ENCODE data around the gene EEF1AKMT4. TPM values are rescaled to one million over a fixed set of nuclear protein-coding genes. Genes with fewer than 3 reads are reported as not detected.

EEF1AKMT4 gene
- total RNA-seq, 1 donor from 2014 or later = 4.8 TPM

- peak; percentile 60 for DNase-seq
Observed at GRCh38 chr3:184300378-184300720, 50.9 kb downstream of the EEF1AKMT4 start.

- DNase-seq = peak; percentile 59
Observed at GRCh38 chr3:184305577-184305976, 56.1 kb downstream of the EEF1AKMT4 start.

- no peak for DNase-seq
Observed at GRCh38 chr3:184306341-184306972, 57.0 kb downstream of the EEF1AKMT4 start.

GRCh38 chr3:184307915-184308314 is 58.4 kb downstream of the EEF1AKMT4 start:
- no peak for DNase-seq

Other genes with a start within 250 kb of the EEF1AKMT4 start
- 13.7 and 19.1 TPM in 2 replicates for gene ABCC5, start 231.8 kb upstream of the EEF1AKMT4 start, total RNA-seq
- not detected in 2 replicates for gene HTR3D, start 217.9 kb upstream of the EEF1AKMT4 start, total RNA-seq
- gene HTR3C, start 196.6 kb upstream of the EEF1AKMT4 start, total RNA-seq = 0.19 TPM in 1 of 2 replicates, not detected in the other
- not detected in 2 replicates for gene HTR3E, start 152.6 kb upstream of the EEF1AKMT4 start, total RNA-seq
- gene EIF2B5, start 114.3 kb upstream of the EEF1AKMT4 start, total RNA-seq = 43.7 and 44.2 TPM in 2 replicates
- 33.5 and 36.9 TPM in 2 replicates for gene DVL3, start 94.3 kb upstream of the EEF1AKMT4 start, total RNA-seq
- gene AP2M1, start 74.8 kb upstream of the EEF1AKMT4 start, total RNA-seq = 419 and 557 TPM in 2 replicates
- gene ABCF3, start 63.5 kb upstream of the EEF1AKMT4 start, total RNA-seq = 44.5 and 58.4 TPM in 2 replicates
- 0.05 and 0.17 TPM in 2 replicates for gene VWA5B2, start 20.1 kb upstream of the EEF1AKMT4 start, total RNA-seq
- 36.8 and 40.6 TPM in 2 replicates for gene ALG3, start 710 bp upstream of the EEF1AKMT4 start, total RNA-seq
- gene CAMK2N2, start 11.9 kb downstream of the EEF1AKMT4 start, total RNA-seq = not detected in 2 replicates
- not detected in 2 replicates for gene ECE2, start 26.4 kb downstream of the EEF1AKMT4 start, total RNA-seq
- gene PSMD2, start 49.6 kb downstream of the EEF1AKMT4 start, total RNA-seq = 411 and 593 TPM in 2 replicates
- 217 and 574 TPM in 2 replicates for gene EIF4G1, start 64.9 kb downstream of the EEF1AKMT4 start, total RNA-seq
- gene FAM131A, start 87.9 kb downstream of the EEF1AKMT4 start, total RNA-seq = 32.9 and 50.5 TPM in 2 replicates
- 3.2 and 5.4 TPM in 2 replicates for gene CLCN2, start 111.9 kb downstream of the EEF1AKMT4 start, total RNA-seq
- 91.2 and 135 TPM in 2 replicates for gene POLR2H, start 112.0 kb downstream of the EEF1AKMT4 start, total RNA-seq
- not detected in 2 replicates for gene THPO, start 128.5 kb downstream of the EEF1AKMT4 start, total RNA-seq
- gene CHRD, start 130.4 kb downstream of the EEF1AKMT4 start, total RNA-seq = 0.23 and 0.34 TPM in 2 replicates

Measured in dermis blood vessel endothelial cell (primary cell).